Inflammatory macrophage (primary cell): ENCODE results near the gene AGAP6.
"Not testable (repeated sequence)": the region's sequence is repeated elsewhere in the genome, so short reads cannot be mapped to it uniquely, and the experiment has no call there.

Experiments
- DNase-seq, 2 donors: peaks; one replicate each; pipeline ENCODE4 v3.0.0-alpha.2; 2020 to 2022
- total RNA-seq, 18 experiments: gene quantifications; one replicate each; lab custom pipeline; 2026; ENCODE audit warnings: mixed read lengths in 6 of 18, inconsistent platforms in 2 of 18; lab: John Stamatoyannopoulos, UW

AGAP6 gene
- 0.25 to 1.5 (median 0.78) reads per million in 18 experiments for total RNA-seq

DNA sequence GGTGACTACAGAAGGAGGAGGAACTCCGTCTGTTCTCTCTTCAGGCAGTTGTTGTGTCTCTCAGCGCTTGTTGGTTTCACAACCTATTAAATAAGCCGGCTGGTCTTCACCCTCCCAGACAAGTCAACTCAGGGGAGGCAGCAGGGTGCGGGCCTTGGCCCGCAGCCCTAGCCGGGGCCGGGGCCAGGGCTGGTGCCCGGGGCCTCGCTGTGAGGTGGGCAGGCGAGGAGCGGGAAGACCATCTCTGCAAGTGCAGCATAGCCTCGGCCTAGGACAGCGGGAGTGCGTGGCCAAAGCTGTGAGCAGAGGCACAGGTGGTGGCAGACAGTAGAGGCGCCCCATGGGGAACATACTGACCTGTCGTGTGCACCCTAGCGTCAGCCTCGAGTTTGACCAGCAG, at the start of gene AGAP6:
TSS of gene AGAP6 (plus strand) at position 31 of the 400 bp plus-strand sequence. CDS start at position 341, 310 bp downstream.
- DNase-seq, result not testable (repeated sequence)

GRCh38 chr10:49941447-49942338, 46.5 kb upstream of the AGAP6 start, which contains the start of the genes PARG and TIMM23B:
PARG (minus strand) TSS chr10:49942027; CDS start chr10:49941725, 302 bp downstream.
TIMM23B (plus strand) TSS chr10:49942053; CDS start chr10:49942195, 142 bp downstream.
- DNase-seq, result peak; percentile 80 to 87

DNA sequence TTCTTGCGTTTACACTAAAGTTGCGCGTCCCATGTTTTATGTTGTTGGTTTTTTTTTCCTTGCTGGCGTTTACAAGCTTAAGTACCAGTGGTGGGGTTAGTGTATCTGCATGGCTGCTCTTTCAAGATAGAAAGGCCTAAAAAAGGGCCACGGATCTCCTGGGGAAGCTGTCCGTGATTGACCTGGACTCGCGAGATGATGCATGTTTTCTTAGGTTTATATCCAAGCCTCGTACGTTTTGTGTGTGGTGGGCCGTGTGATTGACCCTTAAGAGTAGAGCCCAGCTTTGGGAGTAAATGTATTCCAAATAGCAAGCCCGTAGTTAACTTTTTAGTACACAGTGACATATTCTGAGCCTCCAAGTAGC, 45.9 kb upstream of the AGAP6 start:
- peak in 1 of 2 donors; percentile 0 for DNase-seq

GRCh38 chr10:49943607-49944006, 44.6 kb upstream of the AGAP6 start:
- not testable (repeated sequence) for DNase-seq

DNA sequence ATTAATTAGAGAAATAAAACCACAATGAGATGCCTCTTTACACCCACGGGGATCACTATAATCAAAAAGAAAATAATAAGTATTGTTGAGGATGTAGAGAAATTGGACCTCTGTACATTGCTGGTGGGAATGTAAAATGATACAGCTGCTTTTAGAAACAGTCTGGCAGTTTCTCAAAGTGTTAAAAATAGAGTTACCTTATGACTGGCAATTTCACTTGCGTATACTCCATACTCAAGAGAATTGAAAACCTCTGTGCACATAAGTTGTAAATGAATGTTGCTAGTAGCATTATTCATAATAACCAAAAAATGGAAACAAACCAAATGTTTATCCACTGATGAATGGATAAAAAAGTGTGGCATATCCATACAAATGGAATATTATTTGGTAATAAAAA, 40.1 kb upstream of the AGAP6 start:
- DNase-seq, result not testable (repeated sequence)

DNA sequence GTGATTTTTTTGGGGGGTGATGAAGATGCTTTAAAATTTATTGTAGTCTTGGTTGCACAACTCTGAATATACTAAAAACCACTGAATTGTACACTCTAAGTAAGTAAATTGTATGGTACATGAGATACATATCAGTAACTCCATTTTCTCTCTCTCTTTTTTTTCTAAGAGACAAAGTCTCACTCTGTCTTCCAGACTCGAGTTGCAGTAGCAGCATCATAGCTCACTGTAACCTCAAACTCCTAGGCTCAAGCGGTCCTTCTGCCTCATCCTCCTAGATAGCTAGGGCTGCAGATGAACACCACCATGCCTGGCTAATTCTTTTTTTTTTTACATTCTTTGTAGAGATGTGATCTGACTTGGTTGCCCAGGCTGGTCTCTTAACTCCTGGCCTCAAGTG, 39.5 kb upstream of the AGAP6 start:
- not testable (repeated sequence) for DNase-seq

DNA sequence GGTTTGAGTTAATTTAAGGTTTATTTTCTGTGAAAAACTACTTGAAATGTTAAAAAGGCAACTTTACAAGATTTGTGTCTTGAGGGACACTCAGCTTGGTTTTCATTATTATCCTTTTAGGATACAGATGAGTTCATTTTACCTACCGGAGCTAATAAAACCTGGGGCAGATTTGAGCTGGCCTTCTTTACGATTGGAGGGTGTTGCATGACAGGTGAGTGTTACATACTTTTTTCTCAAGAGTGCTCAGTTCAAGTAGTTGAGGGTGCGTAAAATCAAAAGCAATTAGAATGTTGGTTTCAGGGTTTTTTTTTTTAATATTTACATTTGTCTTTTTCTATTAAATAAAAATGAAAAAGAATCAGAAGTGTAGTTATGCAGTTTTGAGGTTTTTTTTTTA, 36.2 kb upstream of the AGAP6 start:
- DNase-seq, result not testable (repeated sequence)

DNA sequence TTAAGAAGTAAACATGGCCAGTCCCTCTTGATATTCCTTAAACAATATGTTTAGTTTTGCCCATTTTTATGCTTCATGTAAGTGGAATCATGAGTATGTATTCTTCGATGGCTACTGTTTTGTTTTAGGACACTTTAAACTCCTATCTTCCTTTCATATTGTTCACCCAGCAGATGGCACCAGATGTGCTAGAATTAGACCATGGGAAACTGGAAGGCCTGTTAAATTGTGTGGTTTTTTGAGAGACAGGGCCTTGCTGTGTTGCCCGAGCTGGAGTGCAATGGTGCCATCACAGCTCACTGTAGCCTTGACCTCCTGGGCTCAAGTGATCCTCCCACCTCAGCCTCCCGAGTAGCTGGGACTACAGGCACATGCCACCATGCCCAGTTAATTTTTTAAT, 35.1 kb upstream of the AGAP6 start:
- not testable (repeated sequence) for DNase-seq

DNA sequence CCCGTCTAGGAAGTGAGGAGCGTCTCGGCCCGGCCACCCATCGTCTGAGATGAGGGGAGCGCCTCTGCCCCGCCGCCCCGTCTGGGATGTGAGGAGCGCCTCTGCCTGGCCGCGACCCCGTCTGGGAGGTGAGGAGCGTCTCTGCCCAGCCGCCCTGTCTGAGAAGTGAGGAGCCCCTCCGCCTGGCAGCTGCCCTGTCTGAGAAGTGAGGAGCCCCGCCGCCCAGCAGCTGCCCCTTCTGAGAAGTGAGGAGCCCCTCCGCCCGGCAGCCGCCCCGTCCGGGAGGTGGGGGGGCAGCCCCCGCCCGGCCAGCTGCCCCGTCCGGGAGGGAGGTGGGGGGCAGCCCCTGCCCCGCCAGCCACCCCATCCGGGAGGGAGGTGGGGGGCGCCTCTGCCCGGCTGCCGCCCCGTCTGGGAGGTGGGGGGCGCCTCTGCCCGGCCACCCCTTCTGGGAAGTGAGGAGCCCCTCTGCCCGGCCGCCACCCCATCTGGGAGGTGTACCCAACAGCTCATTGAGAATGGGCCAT, 17.8 kb upstream of the AGAP6 start:
- DNase-seq, result not testable (repeated sequence)

DNA sequence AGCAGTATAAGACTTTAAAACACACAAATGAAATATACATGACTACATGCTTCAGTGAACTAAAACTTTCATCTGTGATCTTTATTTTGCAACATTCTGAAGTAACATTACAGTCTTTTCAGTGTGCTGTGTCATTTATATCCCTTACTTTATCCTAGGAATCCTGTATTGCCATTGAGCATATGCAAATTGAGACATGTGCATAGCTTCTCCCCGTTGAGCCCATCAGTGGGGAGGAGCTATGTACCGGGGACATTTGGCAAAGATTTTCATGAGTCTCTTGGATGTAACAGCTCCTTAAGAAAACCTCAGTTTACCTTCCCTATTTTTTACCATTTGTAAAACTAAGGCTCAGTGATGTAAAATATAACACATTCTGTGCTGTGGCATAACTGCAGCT, 16.7 kb upstream of the AGAP6 start:
- not testable (repeated sequence) for DNase-seq

GRCh38 chr10:49972094-49972493, 16.1 kb upstream of the AGAP6 start:
- not testable (repeated sequence) for DNase-seq

GRCh38 chr10:49977756-49978155, 10.4 kb upstream of the AGAP6 start:
- not testable (repeated sequence) for DNase-seq

GRCh38 chr10:49987207-49987606, 999 bp upstream of the AGAP6 start:
- DNase-seq, result not testable (repeated sequence)

DNA sequence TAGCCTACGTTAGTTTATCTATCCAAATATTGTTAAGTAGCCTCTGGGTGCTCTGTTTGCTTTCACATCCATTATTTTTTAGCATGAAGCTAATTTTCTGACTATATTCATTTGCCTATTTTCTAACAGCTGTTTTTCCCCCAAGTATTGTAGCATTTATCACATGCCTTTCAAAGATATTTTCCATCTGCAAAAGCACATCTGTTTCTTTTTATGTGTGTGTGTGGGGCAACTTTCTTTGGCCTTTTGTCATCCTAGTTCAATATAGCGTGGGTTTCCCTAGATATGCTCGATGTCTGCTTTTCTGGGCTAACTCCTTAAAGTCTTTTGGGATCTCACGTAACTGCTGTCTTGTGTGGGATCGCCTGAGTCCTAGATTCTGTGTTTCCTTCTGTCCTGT, 7.1 kb downstream of the AGAP6 start:
- DNase-seq, result not testable (repeated sequence)

DNA sequence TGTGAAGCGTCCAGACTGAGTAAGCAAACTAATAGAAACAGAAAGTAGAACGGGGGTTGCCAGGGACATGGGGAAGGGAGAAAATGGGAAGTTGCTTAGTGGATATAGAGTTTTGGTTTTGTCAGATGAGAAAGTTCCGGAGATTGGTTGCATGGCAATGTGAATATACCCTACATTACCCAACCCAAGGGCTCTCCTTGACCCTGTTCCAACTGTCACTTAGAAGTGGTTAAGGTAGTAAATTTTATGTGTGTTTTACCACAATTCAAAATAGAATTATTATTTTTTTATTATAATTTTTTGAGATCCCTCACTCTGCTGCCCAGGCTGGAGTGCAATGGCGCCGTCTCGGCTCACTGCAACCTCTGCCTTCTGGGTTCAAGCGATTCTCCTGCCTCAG, 25.8 kb downstream of the AGAP6 start:
- peak; percentile 4 to 38 for DNase-seq

DNA sequence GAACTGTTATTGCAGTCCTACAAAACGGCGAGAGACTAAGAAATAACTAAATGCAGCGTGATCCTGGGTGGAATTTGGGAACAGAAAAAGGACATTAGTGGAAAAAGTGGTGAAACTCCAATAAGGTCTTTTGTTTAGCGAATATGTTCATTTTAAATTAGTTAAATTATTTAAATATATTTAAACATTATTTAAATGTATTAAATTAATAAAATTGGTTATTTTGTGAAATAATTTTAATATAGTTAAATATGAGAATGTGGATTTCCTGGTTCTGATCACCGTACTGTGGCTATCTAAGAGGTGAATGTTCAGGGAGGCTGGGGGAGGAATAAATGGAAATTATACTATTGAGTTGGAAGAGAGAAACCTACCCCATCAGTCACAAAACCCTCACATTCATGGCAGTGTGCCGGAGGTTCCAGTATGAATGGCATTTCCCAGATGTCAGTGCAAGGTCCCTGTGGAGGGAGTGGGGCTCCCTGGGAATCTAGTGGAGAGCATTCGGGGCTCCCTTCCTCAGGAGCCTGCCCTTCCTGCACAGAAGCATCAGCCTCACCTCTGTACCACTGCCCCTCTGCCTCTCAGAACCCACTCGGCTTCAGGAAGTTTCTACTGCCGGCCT, 27.5 kb downstream of the AGAP6 start:
- not testable (repeated sequence) for DNase-seq

GRCh38 chr10:50016926-50017325, 28.7 kb downstream of the AGAP6 start:
- DNase-seq, result not testable (repeated sequence)

- not testable (repeated sequence) for DNase-seq
These were observed 29.4 kb downstream of the AGAP6 start for GRCh38 chr10:50017646-50018045.

- DNase-seq, result not testable (repeated sequence)
These were observed 31.1 kb downstream of the AGAP6 start for GRCh38 chr10:50019279-50019678.

DNA sequence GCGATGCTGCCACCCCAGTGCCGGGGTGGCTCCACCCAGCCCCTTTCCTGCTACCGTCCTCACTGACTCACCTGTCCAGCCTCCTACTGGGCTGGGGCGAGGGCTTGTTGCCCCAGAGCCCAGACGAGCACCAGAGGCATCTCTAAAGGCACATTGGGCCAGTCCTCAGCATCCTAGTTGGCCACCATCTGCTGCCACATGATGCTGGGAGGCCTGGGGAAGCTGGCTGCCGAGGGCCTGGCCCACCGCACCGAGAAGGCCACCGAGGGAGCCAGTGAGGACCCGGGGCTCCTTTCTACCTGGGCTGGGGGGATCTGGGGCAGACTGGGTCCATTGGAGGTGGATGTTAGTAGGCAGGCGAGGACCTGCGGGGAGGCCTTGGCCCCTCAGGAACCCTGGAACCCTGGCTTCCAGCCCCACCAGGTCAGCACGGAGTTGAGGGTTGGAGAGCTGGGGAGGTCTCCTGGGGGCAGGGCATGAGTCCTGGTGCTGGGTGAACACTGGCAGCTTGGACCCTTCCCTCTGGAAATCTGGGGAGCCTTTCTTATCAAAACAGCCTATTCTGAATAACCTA, 32.3 kb downstream of the AGAP6 start:
- DNase-seq, result not testable (repeated sequence)

- no peak for DNase-seq
These were observed 33.4 kb downstream of the AGAP6 start for GRCh38 chr10:50021646-50022045.

- DNase-seq, result not testable (repeated sequence)
These were observed 36.6 kb downstream of the AGAP6 start for GRCh38 chr10:50024716-50025383.
